ENCODE results near the gene UBA6. TPM values are rescaled to one million over a fixed set of nuclear protein-coding genes. Genes with fewer than 3 reads are reported as not detected.

UBA6 gene
- total RNA-seq, 3 donors from 2014 or later: 37.8 to 85.5 (median 50.5) TPM

GRCh38 chr4:67687636-67688035, 13.3 kb downstream of the UBA6 start:
- Histone ChIP-seq H3K36me3 (no peaks in the 10 kb centered on the region), H3K9me3 (peaks cover 0 to 10% of the 10 kb centered on the region in 2 donors), H3K4me3 (no peak overlapping the region), H3K27ac (no peak overlapping the region), H3K4me1 (no peaks in the 10 kb centered on the region), H3K27me3 (no peaks in the 10 kb centered on the region)
- DNase-seq (ENCODE audit: low spot score in 2 of 2): no peak
- intact Hi-C loops (cut with DNase I; ENCODE audit: low total_unique reads): no loop called here
- TF ChIP-seq POLR2AphosphoS5 (IDR thresholded peaks at IDR 0.05) (no peak), POLR2A (IDR thresholded peaks at IDR 0.05) (no peak), CTCF (IDR thresholded peaks at IDR 0.05) (no peak)

GRCh38 chr4:67685532-67685859, 15.5 kb downstream of the UBA6 start:
- intact Hi-C loops (cut with DNase I; ENCODE audit: low total_unique reads): no loop called here
- no peak for TF ChIP-seq POLR2A (IDR thresholded peaks at IDR 0.05)
- TF ChIP-seq POLR2AphosphoS5 (IDR thresholded peaks at IDR 0.05): no peak
- no peak for TF ChIP-seq CTCF (IDR thresholded peaks at IDR 0.05)

GRCh38 chr4:67684839-67685531, 16.0 kb downstream of the UBA6 start:
- no peaks in the 10 kb centered on the region for H3K4me1 ChIP-seq
- intact Hi-C loops (cut with DNase I; ENCODE audit: low total_unique reads): no loop called here
- no peaks in the 10 kb centered on the region for H3K27me3 ChIP-seq
- no peak overlapping the region for H3K27ac ChIP-seq
- TF ChIP-seq POLR2A (IDR thresholded peaks at IDR 0.05) (no peak), CTCF (IDR thresholded peaks at IDR 0.05) (no peak), POLR2AphosphoS5 (IDR thresholded peaks at IDR 0.05) (no peak)
- H3K4me3 ChIP-seq: no peak overlapping the region
- no peaks in the 10 kb centered on the region for H3K9me3 ChIP-seq
- DNase-seq (ENCODE audit: low spot score in 2 of 2): no peak
- H3K36me3 ChIP-seq: no peaks in the 10 kb centered on the region

More at GRCh38 chr4:67685532-67685859, 15.5 kb downstream of the UBA6 start:
- Histone ChIP-seq H3K9me3 (no peaks in the 10 kb centered on the region), H3K4me3 (no peak overlapping the region), H3K27ac (no peak overlapping the region), H3K27me3 (no peaks in the 10 kb centered on the region), H3K36me3 (no peaks in the 10 kb centered on the region), H3K4me1 (no peaks in the 10 kb centered on the region)
- DNase-seq (ENCODE audit: low spot score in 2 of 2): no peak

- Histone ChIP-seq H3K27me3 (no peaks in the 10 kb centered on the region), H3K27ac (no peak overlapping the region), H3K9me3 (no peaks in the 10 kb centered on the region), H3K4me3 (no peak overlapping the region), H3K4me1 (no peaks in the 10 kb centered on the region), H3K36me3 (no peaks in the 10 kb centered on the region)
- no peak for DNase-seq (ENCODE audit: low spot score in 2 of 2)
- intact Hi-C loops (cut with DNase I; ENCODE audit: low total_unique reads): no loop called here
- TF ChIP-seq CTCF (IDR thresholded peaks at IDR 0.05) (no peak), POLR2A (IDR thresholded peaks at IDR 0.05) (no peak), POLR2AphosphoS5 (IDR thresholded peaks at IDR 0.05) (no peak)
Observed at GRCh38 chr4:67682266-67682665, 18.7 kb downstream of the UBA6 start.

GRCh38 chr4:67680581-67681222, 20.3 kb downstream of the UBA6 start:
- H3K36me3 ChIP-seq: no peaks in the 10 kb centered on the region

More at GRCh38 chr4:67680581-67681222, 20.3 kb downstream of the UBA6 start:
- intact Hi-C loops (cut with DNase I; ENCODE audit: low total_unique reads): no loop called here
- TF ChIP-seq CTCF (IDR thresholded peaks at IDR 0.05) (no peak), POLR2AphosphoS5 (IDR thresholded peaks at IDR 0.05) (no peak), POLR2A (IDR thresholded peaks at IDR 0.05) (no peak)
- Histone ChIP-seq H3K27me3 (no peaks in the 10 kb centered on the region), H3K4me3 (no peak overlapping the region), H3K4me1 (no peaks in the 10 kb centered on the region), H3K27ac (no peak overlapping the region), H3K9me3 (no peaks in the 10 kb centered on the region)
- DNase-seq (ENCODE audit: low spot score in 2 of 2): no peak

Measured in breast epithelium (tissue), 4 donors.